ENCODE measurements around the gene GATA3.

The GATA3 gene

GRCh38 chr10:8047452-8048280 is 6.8 kb upstream of the GATA3 start:
- TF ChIP-seq CTCF (IDR thresholded peaks at IDR 0.05; ENCODE audit: low read depth, low read length, missing control alignments) = no peak
- no peak overlapping the region for H3K4me3 ChIP-seq (replicated peaks; ENCODE audit: low read depth, low read length)
- no peak for DNase-seq (ENCODE audit: extremely low read depth, low read depth)

- no peak for DNase-seq (ENCODE audit: extremely low read depth, low read depth)
- no peak for TF ChIP-seq CTCF (IDR thresholded peaks at IDR 0.05; ENCODE audit: low read depth, low read length, missing control alignments)
- H3K4me3 ChIP-seq (replicated peaks; ENCODE audit: low read depth, low read length) = no peak overlapping the region
Observed at GRCh38 chr10:8048281-8049008, 6.0 kb upstream of the GATA3 start.

GRCh38 chr10:8049045-8049864 is 5.2 kb upstream of the GATA3 start:
- TF ChIP-seq CTCF (IDR thresholded peaks at IDR 0.05; ENCODE audit: low read depth, low read length, missing control alignments) = no peak
- H3K4me3 ChIP-seq (replicated peaks; ENCODE audit: low read depth, low read length) = no peak overlapping the region
- no peak for DNase-seq (ENCODE audit: extremely low read depth, low read depth)

- TF ChIP-seq CTCF (IDR thresholded peaks at IDR 0.05; ENCODE audit: low read depth, low read length, missing control alignments) = no peak
- DNase-seq (ENCODE audit: extremely low read depth, low read depth) = no peak
- H3K4me3 ChIP-seq (replicated peaks; ENCODE audit: low read depth, low read length) = peak overlapping the region; percentile 22
Observed at GRCh38 chr10:8049865-8050555, 4.5 kb upstream of the GATA3 start.

- no peak for TF ChIP-seq CTCF (IDR thresholded peaks at IDR 0.05; ENCODE audit: low read depth, low read length, missing control alignments)
- peak overlapping the region; percentile 22 for H3K4me3 ChIP-seq (replicated peaks; ENCODE audit: low read depth, low read length)
- DNase-seq (ENCODE audit: extremely low read depth, low read depth) = no peak
Observed at GRCh38 chr10:8050556-8051108, 3.9 kb upstream of the GATA3 start.

Data from HFF-Myc (cell line).